Neural crest cell (in vitro differentiated cells): Measurements from ENCODE around the gene PTGDS. TPM values are rescaled to one million over a fixed set of nuclear protein-coding genes. Genes with fewer than 3 reads are reported as not detected.

Source experiments
- DNase-seq: peaks from one replicate; pipeline ENCODE4 v3.0.0; 2021; ENCODE audit warnings: low read depth, mixed read lengths, low spot score
- H3K27ac Mint-ChIP-seq: one replicate; pipeline ENCODE4 v1.8.0; 2021; ENCODE audit warnings: mild to moderate bottlenecking, mixed read lengths; ENCODE audit not compliant: unreplicated experiment
- H3K27me3 Mint-ChIP-seq: 2 replicates; pipeline ENCODE4 v1.8.0; 2021; ENCODE audit warnings: low read depth, mild to moderate bottlenecking, mixed read lengths
- H3K36me3 Mint-ChIP-seq: 2 replicates; pipeline ENCODE4 v1.8.0; 2021; ENCODE audit warnings: low read depth, mild to moderate bottlenecking, mixed read lengths
- H3K4me1 Mint-ChIP-seq: 2 replicates; pipeline ENCODE4 v1.8.0; 2021; ENCODE audit warnings: mixed read lengths
- H3K4me3 Mint-ChIP-seq: one replicate; pipeline ENCODE4 v1.8.0; 2021; ENCODE audit warnings: mild to moderate bottlenecking, mixed read lengths
- H3K9me3 Mint-ChIP-seq: 2 replicates; pipeline ENCODE4 v1.8.0; 2021; ENCODE audit warnings: mixed read lengths
- total RNA-seq: library from RNA; stranded (reverse); gene quantifications from 2 replicates; pipeline ENCODE4 v1.2.1, GENCODE V29; 2021
- TF ChIP-seq, protein P1 (sequence below): fragments of 200-600 bp; sonication (generic); conservative IDR thresholded peaks from 2 replicates; pipeline ENCODE4 v1.5.0; 2021; ENCODE audit warnings: antibody characterized with exemption, mild to moderate bottlenecking

PTGDS gene
- total RNA-seq, 1 donor from 2014 or later, result not detected

DNA sequence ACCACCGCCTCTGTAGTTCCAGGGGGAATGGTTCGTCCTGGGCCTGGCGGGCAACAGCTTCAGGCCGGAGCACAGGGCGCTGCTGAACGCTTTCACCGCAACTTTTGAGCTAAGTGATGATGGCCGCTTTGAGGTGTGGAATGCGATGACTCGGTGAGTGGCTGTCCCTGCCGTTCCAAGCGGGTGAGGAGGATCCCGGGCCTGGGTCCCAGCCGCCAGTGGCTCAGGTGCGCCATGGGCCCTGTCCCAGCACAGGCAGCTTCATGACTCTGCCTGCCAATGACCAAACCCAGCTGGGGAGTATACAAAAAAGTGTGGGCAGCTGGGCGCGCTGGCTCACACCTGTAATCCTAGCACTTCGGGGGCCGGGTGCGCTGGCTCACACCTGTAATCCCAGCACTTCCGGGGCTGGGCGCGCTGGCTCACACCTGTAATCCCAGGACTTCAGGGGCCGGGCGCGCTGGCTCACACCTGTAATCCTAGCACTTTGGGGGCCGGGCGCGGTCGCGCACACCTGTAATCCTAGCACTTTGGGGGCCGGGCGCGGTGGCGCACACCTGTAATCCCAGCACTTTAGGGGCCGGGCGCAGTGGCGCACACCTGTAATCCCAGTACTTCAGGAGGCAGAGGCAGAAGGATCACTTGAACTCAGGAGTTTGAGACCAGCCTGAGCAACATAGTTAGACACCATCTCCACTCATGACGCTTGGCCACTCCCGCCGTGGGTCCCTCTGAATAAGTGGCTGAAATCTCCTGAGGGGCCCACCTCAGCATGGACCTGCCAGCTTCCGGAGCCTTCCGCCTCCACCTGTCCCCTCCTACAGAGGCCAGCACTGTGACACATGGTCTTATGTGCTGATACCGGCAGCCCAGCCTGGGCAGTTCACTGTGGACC is 24.2 kb upstream of the PTGDS start:
- H3K36me3 Mint-ChIP-seq, result no peaks in the 10 kb centered on the region
- TF ChIP-seq, protein P1, sequence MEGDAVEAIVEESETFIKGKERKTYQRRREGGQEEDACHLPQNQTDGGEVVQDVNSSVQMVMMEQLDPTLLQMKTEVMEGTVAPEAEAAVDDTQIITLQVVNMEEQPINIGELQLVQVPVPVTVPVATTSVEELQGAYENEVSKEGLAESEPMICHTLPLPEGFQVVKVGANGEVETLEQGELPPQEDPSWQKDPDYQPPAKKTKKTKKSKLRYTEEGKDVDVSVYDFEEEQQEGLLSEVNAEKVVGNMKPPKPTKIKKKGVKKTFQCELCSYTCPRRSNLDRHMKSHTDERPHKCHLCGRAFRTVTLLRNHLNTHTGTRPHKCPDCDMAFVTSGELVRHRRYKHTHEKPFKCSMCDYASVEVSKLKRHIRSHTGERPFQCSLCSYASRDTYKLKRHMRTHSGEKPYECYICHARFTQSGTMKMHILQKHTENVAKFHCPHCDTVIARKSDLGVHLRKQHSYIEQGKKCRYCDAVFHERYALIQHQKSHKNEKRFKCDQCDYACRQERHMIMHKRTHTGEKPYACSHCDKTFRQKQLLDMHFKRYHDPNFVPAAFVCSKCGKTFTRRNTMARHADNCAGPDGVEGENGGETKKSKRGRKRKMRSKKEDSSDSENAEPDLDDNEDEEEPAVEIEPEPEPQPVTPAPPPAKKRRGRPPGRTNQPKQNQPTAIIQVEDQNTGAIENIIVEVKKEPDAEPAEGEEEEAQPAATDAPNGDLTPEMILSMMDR, result no peak
- no peaks in the 10 kb centered on the region for H3K27me3 Mint-ChIP-seq
- peaks cover 2% of the 10 kb centered on the region for H3K4me1 Mint-ChIP-seq
- peak overlapping the region; percentile 38 for H3K4me3 Mint-ChIP-seq
- peaks cover 7% of the 10 kb centered on the region for H3K9me3 Mint-ChIP-seq
- DNase-seq, result no peak
- no peak overlapping the region for H3K27ac Mint-ChIP-seq

DNA sequence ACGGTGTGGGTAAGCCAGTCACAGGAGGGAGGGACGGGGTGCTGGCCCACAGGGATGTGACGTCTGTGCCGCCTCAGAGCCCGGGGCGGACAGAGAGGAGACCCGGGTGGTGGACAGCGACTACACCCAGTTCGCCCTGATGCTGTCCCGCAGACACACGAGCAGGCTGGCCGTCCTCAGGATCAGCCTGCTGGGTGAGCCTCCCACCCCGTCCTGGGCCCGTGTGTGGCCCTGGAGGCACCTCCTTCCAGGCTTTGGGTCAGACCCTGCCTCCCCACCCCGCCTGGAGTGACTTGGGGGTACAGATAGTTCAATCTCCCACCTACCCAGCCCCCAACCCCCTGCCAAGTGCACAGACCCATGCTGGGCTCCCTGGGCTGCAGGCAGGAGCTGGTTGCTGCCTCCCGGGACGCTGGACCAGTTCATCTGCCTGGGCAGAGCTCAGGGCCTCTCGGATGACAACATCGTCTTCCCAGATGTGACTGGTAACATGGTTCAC is 23.5 kb upstream of the PTGDS start:
- H3K4me3 Mint-ChIP-seq, result no peak overlapping the region
- H3K27ac Mint-ChIP-seq, result no peak overlapping the region
- TF ChIP-seq, protein P1, result no peak
- peaks cover 7% of the 10 kb centered on the region for H3K9me3 Mint-ChIP-seq
- DNase-seq, result no peak
- H3K27me3 Mint-ChIP-seq, result no peaks in the 10 kb centered on the region
- no peaks in the 10 kb centered on the region for H3K4me1 Mint-ChIP-seq
- no peaks in the 10 kb centered on the region for H3K36me3 Mint-ChIP-seq

DNA sequence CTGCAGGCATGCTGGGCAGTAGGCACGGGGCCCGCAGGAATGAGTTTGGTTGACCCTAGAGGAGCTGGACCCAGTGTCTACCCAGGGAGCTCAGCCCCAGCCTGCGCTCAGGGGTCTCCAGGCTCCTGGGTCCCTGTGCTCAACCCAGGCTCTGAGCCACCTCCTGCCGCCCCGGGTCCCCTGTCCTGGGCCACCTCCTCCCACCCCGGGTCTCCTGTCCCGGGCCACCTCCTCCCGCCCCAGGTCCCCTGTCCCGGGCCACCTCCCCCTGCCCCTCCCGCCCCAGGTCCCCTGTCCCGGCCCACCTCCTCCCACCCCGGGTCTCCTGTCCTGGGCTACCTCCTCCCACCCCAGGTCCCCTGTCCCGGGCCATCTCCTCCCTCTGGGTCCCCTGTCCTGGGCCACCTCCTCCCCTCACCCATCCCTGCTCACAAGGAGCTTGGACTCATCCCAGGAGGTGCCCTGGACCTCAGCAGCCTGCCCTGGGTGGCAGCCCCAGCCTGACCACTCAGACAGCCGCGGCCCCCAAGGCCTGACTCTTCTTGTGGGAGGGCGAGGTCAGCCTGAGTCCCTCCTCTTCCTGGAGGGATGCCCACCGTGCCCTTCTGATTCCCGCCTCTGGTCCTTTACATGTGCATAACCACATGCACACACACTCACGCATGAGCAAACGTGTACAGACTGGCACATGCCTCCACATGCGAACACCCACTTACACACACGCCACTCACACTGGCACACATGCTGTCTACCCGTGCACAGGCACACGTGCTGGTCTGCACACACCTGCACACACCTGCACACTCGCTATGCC is 22.8 kb upstream of the PTGDS start:
- no peaks in the 10 kb centered on the region for H3K36me3 Mint-ChIP-seq
- DNase-seq, result no peak
- H3K9me3 Mint-ChIP-seq, result peaks cover 7% of the 10 kb centered on the region
- TF ChIP-seq, protein P1, result no peak
- H3K27me3 Mint-ChIP-seq, result no peaks in the 10 kb centered on the region
- H3K27ac Mint-ChIP-seq, result no peak overlapping the region
- no peak overlapping the region for H3K4me3 Mint-ChIP-seq
- no peaks in the 10 kb centered on the region for H3K4me1 Mint-ChIP-seq

DNA sequence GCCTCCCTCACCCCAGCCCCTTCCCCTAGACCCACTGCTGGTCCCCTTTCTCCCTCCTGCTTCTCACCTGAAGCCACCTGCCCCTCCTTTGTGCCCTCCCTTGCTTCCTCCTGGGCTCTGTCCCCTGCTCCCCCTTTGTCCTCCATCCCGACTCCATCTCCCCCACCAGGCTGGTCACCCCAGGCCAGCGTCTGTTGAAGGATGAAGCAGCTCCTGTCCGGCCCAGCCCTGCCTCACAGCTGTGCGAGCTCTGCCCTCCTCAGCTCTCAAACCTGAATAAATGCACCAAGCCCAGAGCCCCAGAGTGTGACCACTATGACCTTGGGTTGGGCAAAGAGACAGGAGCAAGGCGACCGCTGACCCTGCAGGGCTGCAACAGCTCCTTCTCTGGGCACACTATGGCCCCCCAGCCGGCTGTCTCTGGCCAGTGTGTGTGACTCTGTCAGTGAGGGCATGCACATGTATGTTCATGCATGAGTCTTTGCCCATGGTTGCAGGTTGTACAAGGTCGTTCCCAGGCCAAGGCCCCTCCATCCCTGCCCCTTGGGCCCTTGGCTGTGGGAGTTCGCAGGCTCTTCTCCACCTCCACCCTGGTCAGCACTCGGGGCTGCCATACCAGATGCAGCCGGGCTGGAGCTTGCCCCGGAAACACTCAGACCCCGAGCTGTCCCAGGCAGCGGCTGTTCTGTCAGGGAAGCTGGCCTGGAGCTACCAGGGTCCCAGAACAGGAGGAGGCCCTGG is 21.9 kb upstream of the PTGDS start:
- Mint-ChIP-seq H3K27ac (no peak overlapping the region), H3K36me3 (no peaks in the 10 kb centered on the region), H3K27me3 (no peaks in the 10 kb centered on the region), H3K4me3 (no peak overlapping the region), H3K9me3 (peaks cover 7% of the 10 kb centered on the region), H3K4me1 (no peaks in the 10 kb centered on the region)
- TF ChIP-seq, protein P1, result no peak
- DNase-seq, result no peak

DNA sequence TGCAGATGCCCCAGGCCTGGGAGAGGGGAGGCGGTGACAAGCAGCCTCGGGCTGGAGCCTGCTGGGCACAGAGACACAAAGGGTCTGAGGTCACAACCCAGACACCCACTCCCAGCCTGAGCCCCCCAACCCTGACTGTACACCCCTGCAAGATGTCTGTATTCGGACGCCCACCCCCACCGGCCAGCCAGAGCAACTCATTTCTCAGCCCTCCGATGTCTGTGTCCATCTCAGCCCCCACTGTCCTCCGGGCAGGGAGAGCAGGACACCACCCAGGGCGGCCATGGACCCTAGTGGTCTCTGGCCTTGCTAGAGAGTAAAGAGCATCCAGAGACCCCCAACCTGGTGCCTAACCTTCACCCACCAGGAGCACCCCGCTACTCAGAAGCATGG is 21.4 kb upstream of the PTGDS start:
- no peak for DNase-seq
- Mint-ChIP-seq H3K9me3 (peaks cover 7% of the 10 kb centered on the region), H3K4me3 (no peak overlapping the region), H3K4me1 (no peaks in the 10 kb centered on the region), H3K27me3 (no peaks in the 10 kb centered on the region), H3K36me3 (no peaks in the 10 kb centered on the region), H3K27ac (no peak overlapping the region)
- TF ChIP-seq, protein P1, result no peak
